Kidney (tissue), 14 donors: ENCODE measurements around the gene LIPC. TPM values are rescaled to one million over a fixed set of nuclear protein-coding genes. Genes with fewer than 3 reads are reported as not detected.

Experiments
- DNase-seq, 5 donors: peaks; one replicate each; pipeline ENCODE4 v3.0.0-alpha.2; 2013 to 2020
- FAIRE-seq: peaks from 2 replicates; lab custom pipeline; 2012; peaks lifted over from hg19 to GRCh38; lab: Jason Lieb, UNC
- H3K27ac ChIP-seq, 2 donors: one replicate each; pipeline ENCODE4 v1.7.0; 2013; ENCODE audit warnings: low read depth in 2 of 2, low read length in 2 of 2, inconsistent platforms in 1 of 2
- H3K27me3 ChIP-seq: one replicate; pipeline ENCODE4 v1.7.1; 2013; ENCODE audit warnings: low read length, inconsistent platforms; ENCODE audit not compliant: control insufficient read depth, insufficient read depth
- H3K36me3 ChIP-seq, 3 donors: one replicate each; pipeline versions ENCODE4 v1.7.0 to v1.7.1; 2013; ENCODE audit warnings: low read length in 3 of 3, control low read depth in 1 of 3, inconsistent platforms in 1 of 3; ENCODE audit not compliant: insufficient read depth in 3 of 3, control insufficient read depth in 2 of 3
- H3K4me1 ChIP-seq, 3 donors: one replicate each; pipeline versions ENCODE4 v1.7.0 to v1.7.1; 2013; ENCODE audit warnings: low read length in 3 of 3, inconsistent platforms in 1 of 3, low read depth in 1 of 3; ENCODE audit not compliant: control insufficient read depth in 2 of 3, insufficient read depth in 2 of 3
- H3K4me3 ChIP-seq, 3 donors: one replicate each; pipeline versions ENCODE4 v1.7.0 to v1.8.1; 2013; ENCODE audit warnings: low read length in 3 of 3, control low read depth in 1 of 3, inconsistent platforms in 1 of 3
- H3K9ac ChIP-seq, 3 donors: one replicate each; pipeline versions ENCODE4 v1.7.0 to v1.7.1; 2013; ENCODE audit warnings: low read length in 3 of 3, control low read depth in 1 of 3, inconsistent platforms in 1 of 3
- H3K9me3 ChIP-seq, 3 donors: one replicate each; pipeline versions ENCODE4 v1.7.0 to v1.7.1; 2013; ENCODE audit warnings: low read length in 3 of 3, control low read depth in 1 of 3, inconsistent platforms in 1 of 3; ENCODE audit not compliant: control insufficient read depth in 2 of 3, insufficient read depth in 1 of 3
- intact Hi-C: fragments of 100-400 bp; cut with DNase I; formaldehyde crosslinking; loops from one replicate; pipeline ENCODE4 v1.11.1; 2022
- polyA plus RNA-seq: library from polyadenylated mRNA; stranded (reverse); fragments of 350-450 nt; fragmentation: Illumina TruSeq; extraction: RNeasy Lipid Tissue Mini Kit (QIAGEN cat#74804); gene quantifications from one replicate; pipeline ENCODE4 v1.2.3, GENCODE V29; 2014; ENCODE audit warnings: low read depth, low replicate concordance; ENCODE audit not compliant: insufficient read depth
- total RNA-seq: library from RNA; stranded (reverse); fragmentation: NEBNext Ultra II Directional; extraction: Animal tissue kit (Norgen Biotek cat#: 25700); gene quantifications from one replicate; pipeline ENCODE4 v1.2.1, GENCODE V29; 2021
- TF ChIP-seq, protein P1 (sequence below): IDR thresholded peaks from 3 replicates; pipeline ENCODE4 v1.5.1; 2012; ENCODE audit warnings: mild to moderate bottlenecking, moderate library complexity, borderline replicate concordance; ENCODE audit not compliant: insufficient read depth; ENCODE audit errors: extremely low read depth
- donor health status: control.
- donor health status: control.
- donor health status: control.
- donor health status: control.
- donor health status: control.
- donor health status: DM: yes; HTN: yes; CAD: no.
- donor health status: Normal renal cell carcinoma (clear cell type).

The LIPC gene
- total and polyA plus RNA-seq, 2 donors from 2014 or later = 9.9 to 21.6 TPM

DNA sequence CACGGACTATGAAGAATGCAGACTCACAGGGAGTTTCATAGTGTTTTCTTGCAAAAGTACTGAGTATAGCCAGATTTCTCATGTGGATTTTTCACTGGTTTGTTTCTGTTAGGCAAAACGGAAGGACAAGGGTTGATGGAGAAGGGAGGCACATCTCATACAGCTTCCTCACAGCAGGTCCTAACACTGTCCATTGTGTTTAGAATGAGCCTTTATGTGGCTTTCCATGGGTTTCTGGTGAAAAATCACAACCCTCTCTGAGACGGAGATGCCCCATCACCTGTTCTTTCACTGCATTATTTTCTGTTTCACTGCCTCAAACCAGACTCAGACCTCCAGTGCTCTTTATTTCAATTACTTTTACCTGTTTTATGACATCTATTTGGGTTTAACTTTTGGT, 25.0 kb upstream of the LIPC start:
- DNase-seq (no peak), FAIRE-seq (no peak)
- Histone ChIP-seq H3K9ac (no peak overlapping the region), H3K36me3 (no peaks in the 10 kb centered on the region), H3K27ac (no peak overlapping the region), H3K4me3 (no peak overlapping the region), H3K4me1 (no peaks in the 10 kb centered on the region), H3K9me3 (no peaks in the 10 kb centered on the region), H3K27me3 (no peaks in the 10 kb centered on the region)
- TF ChIP-seq, protein P1, sequence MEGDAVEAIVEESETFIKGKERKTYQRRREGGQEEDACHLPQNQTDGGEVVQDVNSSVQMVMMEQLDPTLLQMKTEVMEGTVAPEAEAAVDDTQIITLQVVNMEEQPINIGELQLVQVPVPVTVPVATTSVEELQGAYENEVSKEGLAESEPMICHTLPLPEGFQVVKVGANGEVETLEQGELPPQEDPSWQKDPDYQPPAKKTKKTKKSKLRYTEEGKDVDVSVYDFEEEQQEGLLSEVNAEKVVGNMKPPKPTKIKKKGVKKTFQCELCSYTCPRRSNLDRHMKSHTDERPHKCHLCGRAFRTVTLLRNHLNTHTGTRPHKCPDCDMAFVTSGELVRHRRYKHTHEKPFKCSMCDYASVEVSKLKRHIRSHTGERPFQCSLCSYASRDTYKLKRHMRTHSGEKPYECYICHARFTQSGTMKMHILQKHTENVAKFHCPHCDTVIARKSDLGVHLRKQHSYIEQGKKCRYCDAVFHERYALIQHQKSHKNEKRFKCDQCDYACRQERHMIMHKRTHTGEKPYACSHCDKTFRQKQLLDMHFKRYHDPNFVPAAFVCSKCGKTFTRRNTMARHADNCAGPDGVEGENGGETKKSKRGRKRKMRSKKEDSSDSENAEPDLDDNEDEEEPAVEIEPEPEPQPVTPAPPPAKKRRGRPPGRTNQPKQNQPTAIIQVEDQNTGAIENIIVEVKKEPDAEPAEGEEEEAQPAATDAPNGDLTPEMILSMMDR = no peak
- intact Hi-C loops = no loop called here

- TF ChIP-seq, protein P1 = no peak
- no peaks in the 10 kb centered on the region for H3K27me3 ChIP-seq
- DNase-seq = no peak
- intact Hi-C loops = no loop called here
- H3K27ac ChIP-seq = no peak overlapping the region
- no peaks in the 10 kb centered on the region for H3K36me3 ChIP-seq
- no peak overlapping the region for H3K9ac ChIP-seq
- FAIRE-seq = no peak
- H3K9me3 ChIP-seq = no peaks in the 10 kb centered on the region
- no peak overlapping the region for H3K4me3 ChIP-seq
- no peaks in the 10 kb centered on the region for H3K4me1 ChIP-seq
Measured at GRCh38 chr15:58407236-58407775, 24.5 kb upstream of the LIPC start.

GRCh38 chr15:58407778-58408177, 24.0 kb upstream of the LIPC start:
- Histone ChIP-seq H3K4me3 (no peak overlapping the region), H3K9ac (no peak overlapping the region), H3K9me3 (no peaks in the 10 kb centered on the region), H3K27me3 (no peaks in the 10 kb centered on the region), H3K27ac (peak overlapping the region in 1 of 2 donors; percentile 45), H3K36me3 (no peaks in the 10 kb centered on the region), H3K4me1 (no peaks in the 10 kb centered on the region)
- TF ChIP-seq, protein P1 = no peak
- FAIRE-seq (no peak), DNase-seq (no peak)
- intact Hi-C loops = no loop called here

GRCh38 chr15:58409861-58410260, 21.9 kb upstream of the LIPC start:
- no peak overlapping the region for H3K27ac ChIP-seq
- H3K9me3 ChIP-seq = no peaks in the 10 kb centered on the region
- peak overlapping the region in 1 of 3 donors; percentile 41 for H3K4me3 ChIP-seq
- FAIRE-seq = no peak
- no peaks in the 10 kb centered on the region for H3K36me3 ChIP-seq
- H3K9ac ChIP-seq = no peak overlapping the region
- intact Hi-C loops = no loop called here
- DNase-seq = no peak
- TF ChIP-seq, protein P1 = no peak
- no peaks in the 10 kb centered on the region for H3K4me1 ChIP-seq
- no peaks in the 10 kb centered on the region for H3K27me3 ChIP-seq
